Muscle of leg (tissue), 11 donors: ENCODE data around the gene CLTC. TPM values are rescaled to one million over a fixed set of nuclear protein-coding genes. Genes with fewer than 3 reads are reported as not detected.

Experiments used
- DNase-seq: peaks from one replicate; pipeline ENCODE4 v3.0.0; 2013
- H3K27ac ChIP-seq: one replicate; pipeline ENCODE4 v1.5.1; 2013; ENCODE audit warnings: mild to moderate bottlenecking, low read length, control low read depth
- H3K27me3 ChIP-seq: one replicate; pipeline ENCODE4 v1.6.1; 2013; ENCODE audit warnings: low read length; ENCODE audit not compliant: control insufficient read depth, insufficient read depth
- H3K36me3 ChIP-seq: one replicate; pipeline ENCODE4 v1.6.1; 2013; ENCODE audit warnings: low read length; ENCODE audit not compliant: control insufficient read depth, insufficient read depth
- H3K4me1 ChIP-seq: one replicate; pipeline ENCODE4 v1.6.1; 2013; ENCODE audit warnings: low read length; ENCODE audit not compliant: control insufficient read depth, insufficient read depth
- H3K4me3 ChIP-seq: one replicate; pipeline ENCODE4 v1.5.1; 2013; ENCODE audit warnings: low read length, control low read depth
- H3K9me3 ChIP-seq: replicated peaks from 2 replicates; pipeline ENCODE4 v1.6.1; 2013; ENCODE audit warnings: low read depth, low read length; ENCODE audit not compliant: control insufficient read depth
- WGBS: methylation state at CpG from one replicate; pipeline ENCODE4 v1.1.5; 2013; ENCODE audit warnings: missing lambda C conversion rate; ENCODE audit not compliant: insufficient coverage; 5-methylcytosine and 5-hydroxymethylcytosine counted together
- polyA plus RNA-seq, 8 donors: library from polyadenylated mRNA; unstranded; fragments of 120-200 nt; gene quantifications; one replicate each; pipeline versions ENCODE4 v1.2.1 to v1.2.3, GENCODE V29; 2013; ENCODE audit warnings: inconsistent platforms in 1 of 8, low replicate concordance in 1 of 8; ENCODE audit not compliant: insufficient read length in 8 of 8, insufficient read depth in 1 of 8
- total RNA-seq: library from RNA; stranded (reverse); fragments of 120-200 nt; gene quantifications from one replicate; pipeline ENCODE4 v1.2.4, GENCODE V29; 2013

Gene CLTC
- total and polyA plus RNA-seq, 9 donors: 109 to 186 (median 138) TPM

- H3K36me3 ChIP-seq: peaks cover 64% of the 10 kb centered on the region
- H3K4me3 ChIP-seq: no peak overlapping the region
- H3K4me1 ChIP-seq: no peaks in the 10 kb centered on the region
- WGBS: no CpG with 5 or more reads among the region's 2 CpGs
- no peaks in the 10 kb centered on the region for H3K27me3 ChIP-seq
- no peak for DNase-seq
- H3K27ac ChIP-seq: no peak overlapping the region
- H3K9me3 ChIP-seq: no peaks in the 10 kb centered on the region
Observed at GRCh38 chr17:59694344-59694743, 74.6 kb downstream of the CLTC start.

GRCh38 chr17:59695945-59696681, 76.4 kb downstream of the CLTC start:
- WGBS: no CpG with 5 or more reads among the region's 3 CpGs
- H3K27me3 ChIP-seq: no peaks in the 10 kb centered on the region
- no peaks in the 10 kb centered on the region for H3K4me1 ChIP-seq
- no peak overlapping the region for H3K4me3 ChIP-seq
- no peak for DNase-seq
- H3K9me3 ChIP-seq: no peaks in the 10 kb centered on the region
- peaks cover 65% of the 10 kb centered on the region for H3K36me3 ChIP-seq
- H3K27ac ChIP-seq: no peak overlapping the region

GRCh38 chr17:59696682-59697277, 77.1 kb downstream of the CLTC start:
- H3K4me1 ChIP-seq: no peaks in the 10 kb centered on the region
- no peaks in the 10 kb centered on the region for H3K27me3 ChIP-seq
- WGBS: 40% methylated on average over 1 of the region's 2 CpGs
- no peak for DNase-seq
- no peak overlapping the region for H3K27ac ChIP-seq
- H3K9me3 ChIP-seq: no peaks in the 10 kb centered on the region
- no peak overlapping the region for H3K4me3 ChIP-seq
- peaks cover 61% of the 10 kb centered on the region for H3K36me3 ChIP-seq

- H3K36me3 ChIP-seq: peaks cover 53% of the 10 kb centered on the region
- H3K9me3 ChIP-seq: no peaks in the 10 kb centered on the region
- H3K27ac ChIP-seq: no peak overlapping the region
- WGBS: no CpG with 5 or more reads among the region's 4 CpGs
- no peaks in the 10 kb centered on the region for H3K4me1 ChIP-seq
- no peaks in the 10 kb centered on the region for H3K27me3 ChIP-seq
- DNase-seq: no peak
- H3K4me3 ChIP-seq: no peak overlapping the region
Observed at GRCh38 chr17:59698143-59698542, 78.4 kb downstream of the CLTC start.

GRCh38 chr17:59699218-59699617, 79.5 kb downstream of the CLTC start:
- Histone ChIP-seq H3K4me3 (no peak overlapping the region), H3K27ac (no peak overlapping the region), H3K9me3 (no peaks in the 10 kb centered on the region), H3K27me3 (no peaks in the 10 kb centered on the region), H3K36me3 (peaks cover 46% of the 10 kb centered on the region), H3K4me1 (no peaks in the 10 kb centered on the region)
- DNase-seq: no peak
- WGBS: 100% methylated on average over 2 of the region's 7 CpGs

GRCh38 chr17:59699786-59700185, 80.1 kb downstream of the CLTC start:
- H3K4me1 ChIP-seq: no peaks in the 10 kb centered on the region
- H3K4me3 ChIP-seq: no peak overlapping the region
- H3K9me3 ChIP-seq: no peaks in the 10 kb centered on the region
- H3K36me3 ChIP-seq: peaks cover 44% of the 10 kb centered on the region
- no peak overlapping the region for H3K27ac ChIP-seq
- WGBS: 100% methylated on average over 1 of the region's 6 CpGs
- no peak for DNase-seq
- H3K27me3 ChIP-seq: no peaks in the 10 kb centered on the region

GRCh38 chr17:59702304-59702703, 82.6 kb downstream of the CLTC start:
- DNase-seq: no peak
- Histone ChIP-seq H3K4me3 (no peak overlapping the region), H3K4me1 (peaks cover 6% of the 10 kb centered on the region), H3K27me3 (no peaks in the 10 kb centered on the region), H3K9me3 (no peaks in the 10 kb centered on the region), H3K27ac (no peak overlapping the region), H3K36me3 (peaks cover 23% of the 10 kb centered on the region)
- no CpG with 5 or more reads among the region's 7 CpGs for WGBS

GRCh38 chr17:59707149-59707970, 87.7 kb downstream of the CLTC start, which contains the start of the genes PTRH2 and VMP1:
Gene PTRH2 (minus strand): TSS chr17:59707430. CDS start chr17:59697978, 9,452 bp downstream.
Gene VMP1 (plus strand): TSS chr17:59707654. CDS start chr17:59731447, 23,793 bp downstream.
- H3K36me3 ChIP-seq: no peaks in the 10 kb centered on the region
- peak within 1 kb of the TSS; percentile 99 for H3K27ac ChIP-seq
- DNase-seq: peak; percentile 100
- no peaks in the 10 kb centered on the region for H3K27me3 ChIP-seq
- under 1% methylated on average over 36 of the region's 45 CpGs for WGBS
- H3K9me3 ChIP-seq: no peaks in the 10 kb centered on the region
- H3K4me1 ChIP-seq: peaks cover 11% of the 10 kb centered on the region
- H3K4me3 ChIP-seq: peak within 1 kb of the TSS; percentile 97

- H3K27me3 ChIP-seq: no peaks in the 10 kb centered on the region
- no peak for DNase-seq
- no peaks in the 10 kb centered on the region for H3K36me3 ChIP-seq
- H3K4me3 ChIP-seq: peak overlapping the region; percentile 97
- peaks cover 11% of the 10 kb centered on the region for H3K4me1 ChIP-seq
- H3K9me3 ChIP-seq: no peaks in the 10 kb centered on the region
- peak overlapping the region; percentile 99 for H3K27ac ChIP-seq
- 0% methylated on average over 9 of the region's 15 CpGs for WGBS
Observed at GRCh38 chr17:59707971-59708430, 88.3 kb downstream of the CLTC start.

- Histone ChIP-seq H3K4me3 (no peak overlapping the region), H3K9me3 (no peaks in the 10 kb centered on the region), H3K36me3 (no peaks in the 10 kb centered on the region), H3K27me3 (no peaks in the 10 kb centered on the region), H3K4me1 (peaks cover 4% of the 10 kb centered on the region), H3K27ac (no peak overlapping the region)
- no peak for DNase-seq
Observed at GRCh38 chr17:59711936-59712335, 92.2 kb downstream of the CLTC start.
